Colonic mucosa (tissue), 4 donors: Measurements from ENCODE around the gene KHDRBS2. TPM values are rescaled to one million over a fixed set of nuclear protein-coding genes. Genes with fewer than 3 reads are reported as not detected.
A peak's percentile ranks its signal among the peaks of the same experiment; 100 is the strongest.

Experiments used
- DNase-seq: peaks from one replicate; pipeline ENCODE4 v3.0.0-alpha.2; 2020
- H3K27ac ChIP-seq: fragments of 200-600 bp; one replicate; pipeline ENCODE4 v1.8.0; 2021
- H3K27me3 ChIP-seq: fragments of 200-600 bp; one replicate; pipeline ENCODE4 v1.8.0; 2021
- H3K36me3 ChIP-seq: fragments of 200-600 bp; one replicate; pipeline ENCODE4 v1.8.0; 2021
- H3K4me1 ChIP-seq: fragments of 200-600 bp; one replicate; pipeline ENCODE4 v1.8.0; 2021; ENCODE audit warnings: mild to moderate bottlenecking
- H3K4me3 ChIP-seq: fragments of 200-600 bp; one replicate; pipeline ENCODE4 v1.8.0; 2021
- H3K9ac ChIP-seq, 2 donors: one replicate each; pipeline ENCODE4 v1.7.0; 2013; ENCODE audit warnings: control low read depth in 2 of 2, low read depth in 2 of 2, low read length in 2 of 2
- H3K9me3 ChIP-seq: fragments of 200-600 bp; one replicate; pipeline ENCODE4 v1.8.0; 2021
- intact Hi-C: fragments of 100-400 bp; cut with DNase I; formaldehyde crosslinking; loops from one replicate; pipeline ENCODE4 v1.14.1; 2022
- total RNA-seq, 2 donors: library from RNA; stranded (reverse); fragmentation: NEBNext Ultra II Directional in 1 of 2; extraction: Animal tissue kit (Norgen Biotek cat#: 25700) in 1 of 2; gene quantifications; one replicate each; pipeline ENCODE4 v1.2.1, GENCODE V29; 2021
- TF ChIP-seq, protein P1 (sequence below): fragments of 200-600 bp; IDR thresholded peaks from one replicate; pipeline ENCODE4 v1.8.0; 2022; ENCODE audit warnings: antibody characterized with exemption, mild to moderate bottlenecking
- donor health status: healthy.
- donor health status: DM: no; HTN: no; CAD: no.
- donor health status: DM: no; HTN: no; CAD: no.

Gene KHDRBS2
- total RNA-seq, 2 donors from 2014 or later: 0.52 to 1.2 TPM

DNA sequence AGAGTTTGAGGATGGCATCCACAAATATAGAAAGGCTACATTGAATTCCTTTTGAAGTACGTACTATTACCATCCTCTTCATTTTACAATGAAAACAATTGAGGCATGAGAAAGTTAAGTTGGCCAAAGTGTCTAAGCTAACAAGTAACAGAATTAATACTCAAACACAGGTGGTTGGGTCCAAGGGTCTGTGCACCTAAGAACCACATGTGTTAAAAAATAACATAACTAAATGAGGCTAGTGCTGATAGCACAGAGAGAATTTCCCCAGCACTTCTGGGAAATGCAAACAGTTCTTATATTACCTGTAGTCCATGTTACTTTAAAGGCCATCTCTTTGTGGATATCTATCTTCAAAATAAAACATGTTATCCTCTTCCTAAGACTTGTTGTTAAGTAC lies 10.5 kb upstream of the KHDRBS2 start:
- DNase-seq: no peak
- Histone ChIP-seq H3K27me3 (no peaks in the 10 kb centered on the region), H3K9ac (no peak overlapping the region), H3K4me3 (no peak overlapping the region), H3K36me3 (no peaks in the 10 kb centered on the region), H3K4me1 (no peaks in the 10 kb centered on the region), H3K27ac (no peak overlapping the region), H3K9me3 (no peaks in the 10 kb centered on the region)
- intact Hi-C loops: no loop called here
- TF ChIP-seq, protein P1, sequence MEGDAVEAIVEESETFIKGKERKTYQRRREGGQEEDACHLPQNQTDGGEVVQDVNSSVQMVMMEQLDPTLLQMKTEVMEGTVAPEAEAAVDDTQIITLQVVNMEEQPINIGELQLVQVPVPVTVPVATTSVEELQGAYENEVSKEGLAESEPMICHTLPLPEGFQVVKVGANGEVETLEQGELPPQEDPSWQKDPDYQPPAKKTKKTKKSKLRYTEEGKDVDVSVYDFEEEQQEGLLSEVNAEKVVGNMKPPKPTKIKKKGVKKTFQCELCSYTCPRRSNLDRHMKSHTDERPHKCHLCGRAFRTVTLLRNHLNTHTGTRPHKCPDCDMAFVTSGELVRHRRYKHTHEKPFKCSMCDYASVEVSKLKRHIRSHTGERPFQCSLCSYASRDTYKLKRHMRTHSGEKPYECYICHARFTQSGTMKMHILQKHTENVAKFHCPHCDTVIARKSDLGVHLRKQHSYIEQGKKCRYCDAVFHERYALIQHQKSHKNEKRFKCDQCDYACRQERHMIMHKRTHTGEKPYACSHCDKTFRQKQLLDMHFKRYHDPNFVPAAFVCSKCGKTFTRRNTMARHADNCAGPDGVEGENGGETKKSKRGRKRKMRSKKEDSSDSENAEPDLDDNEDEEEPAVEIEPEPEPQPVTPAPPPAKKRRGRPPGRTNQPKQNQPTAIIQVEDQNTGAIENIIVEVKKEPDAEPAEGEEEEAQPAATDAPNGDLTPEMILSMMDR: no peak

DNA sequence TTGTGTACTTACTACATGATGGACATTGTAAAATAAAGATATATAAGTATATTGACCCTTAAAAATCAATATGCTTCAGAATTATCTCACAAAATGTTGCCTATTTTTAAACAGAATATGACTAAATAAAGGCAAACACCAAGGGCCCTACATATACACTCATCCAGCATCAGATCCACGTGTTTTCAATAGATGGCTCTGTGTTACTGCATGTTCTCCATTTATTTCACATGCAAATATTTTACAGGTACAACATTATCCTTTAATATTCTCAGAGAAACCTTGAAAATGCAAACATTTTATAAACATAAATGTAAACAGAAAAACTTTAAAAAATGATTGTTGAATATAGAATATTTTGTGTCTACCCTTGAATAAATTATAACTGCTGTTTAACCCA lies 2.9 kb upstream of the KHDRBS2 start:
- Histone ChIP-seq H3K9me3 (no peaks in the 10 kb centered on the region), H3K9ac (no peak overlapping the region), H3K36me3 (no peaks in the 10 kb centered on the region), H3K27ac (no peak overlapping the region), H3K4me3 (no peak overlapping the region), H3K27me3 (peaks cover 3% of the 10 kb centered on the region), H3K4me1 (no peaks in the 10 kb centered on the region)
- TF ChIP-seq, protein P1: no peak
- no peak for DNase-seq
- intact Hi-C loops: no loop called here

DNA sequence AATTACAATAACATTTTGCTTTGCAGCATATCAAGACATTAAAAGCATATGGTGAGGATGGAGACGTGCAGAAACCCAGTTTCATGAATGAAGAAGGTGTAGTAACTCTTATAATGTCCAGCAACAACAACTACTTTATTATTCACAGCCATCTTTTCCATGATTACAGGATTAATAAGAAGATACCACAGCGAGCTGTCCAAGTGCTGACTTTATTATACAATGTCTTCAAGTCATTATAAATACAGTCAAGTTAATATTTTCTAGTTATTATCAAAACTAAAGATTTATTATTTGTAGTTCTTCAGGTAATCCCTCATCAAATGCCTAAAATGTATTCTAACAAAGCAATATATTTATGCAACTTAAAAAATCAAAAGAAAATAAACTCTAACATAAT lies 2.5 kb upstream of the KHDRBS2 start:
- DNase-seq: no peak
- Histone ChIP-seq H3K27me3 (peaks cover 3% of the 10 kb centered on the region), H3K4me1 (no peaks in the 10 kb centered on the region), H3K27ac (no peak overlapping the region), H3K9ac (no peak overlapping the region), H3K36me3 (no peaks in the 10 kb centered on the region), H3K9me3 (no peaks in the 10 kb centered on the region), H3K4me3 (no peak overlapping the region)
- TF ChIP-seq, protein P1: no peak
- intact Hi-C loops: no loop called here

DNA sequence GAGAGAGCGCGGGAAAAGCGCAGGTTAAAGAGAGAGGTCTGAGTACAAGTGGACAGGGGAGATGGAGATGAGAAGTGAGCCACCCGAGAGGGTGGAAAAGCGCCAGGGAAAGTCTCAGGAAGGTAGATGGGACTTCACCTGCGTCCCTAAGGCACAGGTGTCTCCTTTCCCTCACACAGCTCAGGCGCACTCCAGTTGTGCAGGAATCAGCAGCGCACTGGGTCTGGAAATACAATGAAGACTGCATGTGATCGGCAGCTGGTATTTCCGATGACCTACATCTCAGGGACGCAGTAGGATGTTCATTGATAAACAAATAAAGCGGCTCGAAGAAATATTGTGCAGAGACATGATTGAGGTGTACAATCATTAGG lies 432 bp upstream of the KHDRBS2 start:
- Histone ChIP-seq H3K9ac (no peak overlapping the region), H3K27ac (no peak overlapping the region), H3K4me1 (no peaks in the 10 kb centered on the region), H3K9me3 (no peaks in the 10 kb centered on the region), H3K36me3 (no peaks in the 10 kb centered on the region), H3K4me3 (peak overlapping the region; percentile 48), H3K27me3 (peaks cover 3% of the 10 kb centered on the region)
- TF ChIP-seq, protein P1: no peak
- DNase-seq: no peak
- intact Hi-C loops: no loop called here

DNA sequence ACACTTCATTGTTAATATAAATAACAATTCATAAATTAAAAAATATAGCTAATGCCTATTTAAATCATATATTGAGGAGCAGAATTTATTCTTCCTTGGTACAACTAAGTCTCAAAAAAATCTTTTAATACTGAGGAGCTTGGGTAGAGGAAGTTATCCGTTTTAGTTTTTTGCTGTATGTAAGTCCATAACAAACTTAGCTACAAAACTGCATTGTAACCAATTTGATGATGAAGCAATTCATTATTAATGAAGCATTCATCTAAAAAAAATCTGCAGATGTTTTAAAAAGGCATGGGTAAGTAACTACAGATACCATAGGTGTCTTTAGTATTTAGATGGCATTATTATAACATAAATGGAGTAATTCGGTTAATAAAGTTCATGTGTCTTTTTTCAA lies 1.3 kb downstream of the KHDRBS2 start:
- H3K4me3 ChIP-seq: peak overlapping the region; percentile 48
- peaks cover 3% of the 10 kb centered on the region for H3K27me3 ChIP-seq
- H3K9ac ChIP-seq: no peak overlapping the region
- intact Hi-C loops: no loop called here
- no peaks in the 10 kb centered on the region for H3K36me3 ChIP-seq
- H3K9me3 ChIP-seq: no peaks in the 10 kb centered on the region
- TF ChIP-seq, protein P1: no peak
- no peak for DNase-seq
- H3K27ac ChIP-seq: no peak overlapping the region
- H3K4me1 ChIP-seq: no peaks in the 10 kb centered on the region
